ENCODE results near the gene DMAC2L.

Gene DMAC2L

GRCh38 chr14:50331596-50331995 is 19.5 kb downstream of the DMAC2L start:
- Histone ChIP-seq H3K9me3 (ENCODE audit: control insufficient read depth, low read depth, low read length) (no peaks in the 10 kb centered on the region), H3K27me3 (ENCODE audit: control insufficient read depth, insufficient read depth, low read length) (no peaks in the 10 kb centered on the region), H3K36me3 (ENCODE audit: control insufficient read depth, low read depth, low read length) (peaks cover 1% of the 10 kb centered on the region), H3K27ac (ENCODE audit: low read length) (no peak overlapping the region), H3K4me3 (ENCODE audit: low read length) (no peak overlapping the region), H3K9ac (ENCODE audit: low read length) (no peak overlapping the region), H3K4me1 (ENCODE audit: control insufficient read depth, low read depth, low read length) (peaks cover 17% of the 10 kb centered on the region)

GRCh38 chr14:50333014-50333509 is 20.9 kb downstream of the DMAC2L start:
- Histone ChIP-seq H3K4me1 (ENCODE audit: control insufficient read depth, low read depth, low read length) (peaks cover 17% of the 10 kb centered on the region), H3K27me3 (ENCODE audit: control insufficient read depth, insufficient read depth, low read length) (no peaks in the 10 kb centered on the region), H3K4me3 (ENCODE audit: low read length) (no peak overlapping the region), H3K36me3 (ENCODE audit: control insufficient read depth, low read depth, low read length) (no peaks in the 10 kb centered on the region), H3K9me3 (ENCODE audit: control insufficient read depth, low read depth, low read length) (no peaks in the 10 kb centered on the region), H3K9ac (ENCODE audit: low read length) (no peak overlapping the region), H3K27ac (ENCODE audit: low read length) (no peak overlapping the region)

- no peak overlapping the region for H3K4me3 ChIP-seq (ENCODE audit: low read length)
- H3K27me3 ChIP-seq (ENCODE audit: control insufficient read depth, insufficient read depth, low read length), result no peaks in the 10 kb centered on the region
- no peaks in the 10 kb centered on the region for H3K9me3 ChIP-seq (ENCODE audit: control insufficient read depth, low read depth, low read length)
- H3K27ac ChIP-seq (ENCODE audit: low read length), result peak overlapping the region; percentile 39
- H3K9ac ChIP-seq (ENCODE audit: low read length), result no peak overlapping the region
- no peaks in the 10 kb centered on the region for H3K36me3 ChIP-seq (ENCODE audit: control insufficient read depth, low read depth, low read length)
- peaks cover 17% of the 10 kb centered on the region for H3K4me1 ChIP-seq (ENCODE audit: control insufficient read depth, low read depth, low read length)
These were observed 22.1 kb downstream of the DMAC2L start for GRCh38 chr14:50334211-50334610.

GRCh38 chr14:50335389-50335788 is 23.3 kb downstream of the DMAC2L start:
- H3K27me3 ChIP-seq (ENCODE audit: control insufficient read depth, insufficient read depth, low read length), result no peaks in the 10 kb centered on the region
- no peaks in the 10 kb centered on the region for H3K36me3 ChIP-seq (ENCODE audit: control insufficient read depth, low read depth, low read length)
- peak overlapping the region; percentile 12 for H3K4me3 ChIP-seq (ENCODE audit: low read length)
- peaks cover 17% of the 10 kb centered on the region for H3K4me1 ChIP-seq (ENCODE audit: control insufficient read depth, low read depth, low read length)
- peak overlapping the region; percentile 44 for H3K9ac ChIP-seq (ENCODE audit: low read length)
- H3K9me3 ChIP-seq (ENCODE audit: control insufficient read depth, low read depth, low read length), result no peaks in the 10 kb centered on the region
- H3K27ac ChIP-seq (ENCODE audit: low read length), result peak overlapping the region; percentile 90

GRCh38 chr14:50335989-50336824 is 24.1 kb downstream of the DMAC2L start:
- no peaks in the 10 kb centered on the region for H3K27me3 ChIP-seq (ENCODE audit: control insufficient read depth, insufficient read depth, low read length)
- no peaks in the 10 kb centered on the region for H3K36me3 ChIP-seq (ENCODE audit: control insufficient read depth, low read depth, low read length)
- no peaks in the 10 kb centered on the region for H3K9me3 ChIP-seq (ENCODE audit: control insufficient read depth, low read depth, low read length)
- peaks cover 17% of the 10 kb centered on the region for H3K4me1 ChIP-seq (ENCODE audit: control insufficient read depth, low read depth, low read length)
- peak overlapping the region; percentile 44 for H3K9ac ChIP-seq (ENCODE audit: low read length)
- H3K4me3 ChIP-seq (ENCODE audit: low read length), result no peak overlapping the region
- H3K27ac ChIP-seq (ENCODE audit: low read length), result peak overlapping the region; percentile 90

- H3K9ac ChIP-seq (ENCODE audit: low read length), result no peak overlapping the region
- H3K27me3 ChIP-seq (ENCODE audit: control insufficient read depth, insufficient read depth, low read length), result no peaks in the 10 kb centered on the region
- H3K27ac ChIP-seq (ENCODE audit: low read length), result no peak overlapping the region
- no peaks in the 10 kb centered on the region for H3K9me3 ChIP-seq (ENCODE audit: control insufficient read depth, low read depth, low read length)
- no peak overlapping the region for H3K4me3 ChIP-seq (ENCODE audit: low read length)
- peaks cover 20% of the 10 kb centered on the region for H3K4me1 ChIP-seq (ENCODE audit: control insufficient read depth, low read depth, low read length)
- no peaks in the 10 kb centered on the region for H3K36me3 ChIP-seq (ENCODE audit: control insufficient read depth, low read depth, low read length)
These were observed 26.5 kb downstream of the DMAC2L start for GRCh38 chr14:50338587-50338986.

GRCh38 chr14:50339178-50339804 is 27.2 kb downstream of the DMAC2L start:
- Histone ChIP-seq H3K4me3 (ENCODE audit: low read length) (no peak overlapping the region), H3K27ac (ENCODE audit: low read length) (no peak overlapping the region), H3K9ac (ENCODE audit: low read length) (no peak overlapping the region), H3K4me1 (ENCODE audit: control insufficient read depth, low read depth, low read length) (peaks cover 20% of the 10 kb centered on the region), H3K36me3 (ENCODE audit: control insufficient read depth, low read depth, low read length) (no peaks in the 10 kb centered on the region), H3K9me3 (ENCODE audit: control insufficient read depth, low read depth, low read length) (no peaks in the 10 kb centered on the region), H3K27me3 (ENCODE audit: control insufficient read depth, insufficient read depth, low read length) (no peaks in the 10 kb centered on the region)

- H3K4me3 ChIP-seq (ENCODE audit: low read length), result no peak overlapping the region
- H3K27me3 ChIP-seq (ENCODE audit: control insufficient read depth, insufficient read depth, low read length), result no peaks in the 10 kb centered on the region
- peaks cover 20% of the 10 kb centered on the region for H3K4me1 ChIP-seq (ENCODE audit: control insufficient read depth, low read depth, low read length)
- no peak overlapping the region for H3K27ac ChIP-seq (ENCODE audit: low read length)
- H3K9me3 ChIP-seq (ENCODE audit: control insufficient read depth, low read depth, low read length), result no peaks in the 10 kb centered on the region
- no peaks in the 10 kb centered on the region for H3K36me3 ChIP-seq (ENCODE audit: control insufficient read depth, low read depth, low read length)
- H3K9ac ChIP-seq (ENCODE audit: low read length), result no peak overlapping the region
These were observed 27.9 kb downstream of the DMAC2L start for GRCh38 chr14:50340045-50340444.

- H3K36me3 ChIP-seq (ENCODE audit: control insufficient read depth, low read depth, low read length), result no peaks in the 10 kb centered on the region
- H3K9me3 ChIP-seq (ENCODE audit: control insufficient read depth, low read depth, low read length), result no peaks in the 10 kb centered on the region
- no peaks in the 10 kb centered on the region for H3K27me3 ChIP-seq (ENCODE audit: control insufficient read depth, insufficient read depth, low read length)
- no peak overlapping the region for H3K9ac ChIP-seq (ENCODE audit: low read length)
- H3K27ac ChIP-seq (ENCODE audit: low read length), result no peak overlapping the region
- H3K4me3 ChIP-seq (ENCODE audit: low read length), result no peak overlapping the region
- H3K4me1 ChIP-seq (ENCODE audit: control insufficient read depth, low read depth, low read length), result peaks cover 13% of the 10 kb centered on the region
These were observed 28.8 kb downstream of the DMAC2L start for GRCh38 chr14:50340963-50341362.

GRCh38 chr14:50342221-50343078 is 30.3 kb downstream of the DMAC2L start:
- no peaks in the 10 kb centered on the region for H3K9me3 ChIP-seq (ENCODE audit: control insufficient read depth, low read depth, low read length)
- H3K4me1 ChIP-seq (ENCODE audit: control insufficient read depth, low read depth, low read length), result peaks cover 7% of the 10 kb centered on the region
- no peak overlapping the region for H3K9ac ChIP-seq (ENCODE audit: low read length)
- no peaks in the 10 kb centered on the region for H3K36me3 ChIP-seq (ENCODE audit: control insufficient read depth, low read depth, low read length)
- no peak overlapping the region for H3K4me3 ChIP-seq (ENCODE audit: low read length)
- H3K27ac ChIP-seq (ENCODE audit: low read length), result no peak overlapping the region
- H3K27me3 ChIP-seq (ENCODE audit: control insufficient read depth, insufficient read depth, low read length), result no peaks in the 10 kb centered on the region

- H3K4me1 ChIP-seq (ENCODE audit: control insufficient read depth, low read depth, low read length), result peaks cover 7% of the 10 kb centered on the region
- H3K27ac ChIP-seq (ENCODE audit: low read length), result no peak overlapping the region
- no peaks in the 10 kb centered on the region for H3K27me3 ChIP-seq (ENCODE audit: control insufficient read depth, insufficient read depth, low read length)
These were observed 31.3 kb downstream of the DMAC2L start for GRCh38 chr14:50343434-50343833.

More at GRCh38 chr14:50343434-50343833, 31.3 kb downstream of the DMAC2L start:
- H3K4me3 ChIP-seq (ENCODE audit: low read length), result no peak overlapping the region
- H3K9ac ChIP-seq (ENCODE audit: low read length), result no peak overlapping the region
- H3K36me3 ChIP-seq (ENCODE audit: control insufficient read depth, low read depth, low read length), result no peaks in the 10 kb centered on the region
- H3K9me3 ChIP-seq (ENCODE audit: control insufficient read depth, low read depth, low read length), result no peaks in the 10 kb centered on the region
